ENCODE measurements around the gene ZNF324.

The ZNF324 gene

GRCh38 chr19:58491393-58491792, 24.5 kb downstream of the ZNF324 start:
- no peak for TF ChIP-seq CTCF (IDR thresholded peaks at IDR 0.05; ENCODE audit: low read depth, low read length)
- Histone ChIP-seq H3K27me3 (no peaks in the 10 kb centered on the region), H3K9me3 (no peaks in the 10 kb centered on the region), H3K36me3 (no peaks in the 10 kb centered on the region), H3K4me1 (no peaks in the 10 kb centered on the region), H3K4me3 (ENCODE audit: low read depth, low read length) (no peak overlapping the region)
- DNase-seq: no peak

GRCh38 chr19:58492265-58492664, 25.4 kb downstream of the ZNF324 start:
- Histone ChIP-seq H3K4me3 (ENCODE audit: low read depth, low read length) (no peak overlapping the region), H3K27me3 (no peaks in the 10 kb centered on the region), H3K9me3 (no peaks in the 10 kb centered on the region), H3K4me1 (no peaks in the 10 kb centered on the region), H3K36me3 (no peaks in the 10 kb centered on the region)
- DNase-seq: no peak
- TF ChIP-seq CTCF (IDR thresholded peaks at IDR 0.05; ENCODE audit: low read depth, low read length): no peak

- H3K4me1 ChIP-seq: no peaks in the 10 kb centered on the region
- H3K27me3 ChIP-seq: no peaks in the 10 kb centered on the region
- no peak overlapping the region for H3K4me3 ChIP-seq (ENCODE audit: low read depth, low read length)
- no peaks in the 10 kb centered on the region for H3K9me3 ChIP-seq
- DNase-seq: no peak
- no peaks in the 10 kb centered on the region for H3K36me3 ChIP-seq
- TF ChIP-seq CTCF (IDR thresholded peaks at IDR 0.05; ENCODE audit: low read depth, low read length): no peak
Measured at GRCh38 chr19:58497634-58498170, 30.8 kb downstream of the ZNF324 start.

GRCh38 chr19:58498316-58499020, 31.6 kb downstream of the ZNF324 start:
- Histone ChIP-seq H3K9me3 (no peaks in the 10 kb centered on the region), H3K4me3 (ENCODE audit: low read depth, low read length) (peak overlapping the region; percentile 57), H3K27me3 (no peaks in the 10 kb centered on the region), H3K36me3 (no peaks in the 10 kb centered on the region), H3K4me1 (no peaks in the 10 kb centered on the region)
- DNase-seq: no peak
- no peak for TF ChIP-seq CTCF (IDR thresholded peaks at IDR 0.05; ENCODE audit: low read depth, low read length)

GRCh38 chr19:58499021-58499927, 32.4 kb downstream of the ZNF324 start:
- TF ChIP-seq CTCF (IDR thresholded peaks at IDR 0.05; ENCODE audit: low read depth, low read length): peak; percentile 49
- peak overlapping the region; percentile 70 for H3K4me3 ChIP-seq (ENCODE audit: low read depth, low read length)
- no peaks in the 10 kb centered on the region for H3K9me3 ChIP-seq
- DNase-seq: peak; percentile 100
- no peaks in the 10 kb centered on the region for H3K27me3 ChIP-seq
- H3K36me3 ChIP-seq: no peaks in the 10 kb centered on the region
- no peaks in the 10 kb centered on the region for H3K4me1 ChIP-seq
